CD4-positive, CD25-positive, alpha-beta regulatory T cell (primary cell): ENCODE results near the gene CRELD2. TPM values are rescaled to one million over a fixed set of nuclear protein-coding genes. Genes with fewer than 3 reads are reported as not detected.

Experiments
- ATAC-seq, 2 donors: fragments of 150-1000 bp; cut with Tn5 transposase; one replicate each; pipeline ENCODE4 v1.10.0; 2021; ENCODE audit warnings: low read depth in 2 of 2, moderate number of reproducible peaks in 2 of 2, moderate library complexity in 1 of 2
- DNase-seq, 3 donors: peaks; one replicate each; pipeline versions ENCODE4 v3.0.0 to v3.0.0-alpha.2; 2012 to 2022; ENCODE audit warnings: mixed read lengths in 1 of 3
- H3K27ac ChIP-seq: one replicate; pipeline ENCODE4 v1.7.0; 2013; ENCODE audit warnings: mild to moderate bottlenecking, low read length; ENCODE audit not compliant: insufficient read depth, poor library complexity, severe bottlenecking
- H3K27me3 ChIP-seq: one replicate; pipeline ENCODE4 v1.7.0; 2013; ENCODE audit warnings: low read length; ENCODE audit not compliant: control insufficient read depth, insufficient read depth
- H3K36me3 ChIP-seq: one replicate; pipeline ENCODE4 v1.7.0; 2013; ENCODE audit warnings: mild to moderate bottlenecking, low read length, moderate library complexity; ENCODE audit not compliant: control insufficient read depth, insufficient read depth
- H3K4me1 ChIP-seq: 2 replicates; pipeline ENCODE4 v1.7.0; 2013; ENCODE audit warnings: mild to moderate bottlenecking, low read length; ENCODE audit not compliant: insufficient read depth, control insufficient read depth, poor library complexity, severe bottlenecking
- H3K4me3 ChIP-seq: one replicate; pipeline ENCODE4 v1.7.0; 2013; ENCODE audit warnings: low read depth, mild to moderate bottlenecking, low read length, moderate library complexity
- H3K9me3 ChIP-seq, 2 experiments: 1 replicate in 1 of 2; 2 replicates in 1 of 2; pipeline ENCODE4 v1.7.0; 2013; ENCODE audit warnings: low read length in 2 of 2, mild to moderate bottlenecking in 1 of 2, moderate library complexity in 1 of 2; ENCODE audit not compliant: control insufficient read depth in 2 of 2
- H3K27ac Mint-ChIP-seq, 3 donors: one replicate each; pipeline ENCODE4 v1.8.0; 2020 to 2022; ENCODE audit warnings: mild to moderate bottlenecking in 3 of 3, mixed read lengths in 3 of 3, moderate library complexity in 2 of 3
- H3K27me3 Mint-ChIP-seq: one replicate; pipeline ENCODE4 v1.8.0; 2022; ENCODE audit warnings: mild to moderate bottlenecking, mixed read lengths
- H3K36me3 Mint-ChIP-seq: one replicate; pipeline ENCODE4 v1.8.0; 2020; ENCODE audit warnings: mixed read lengths
- H3K4me1 Mint-ChIP-seq, 4 donors: one replicate each; pipeline ENCODE4 v1.8.0; 2020 to 2022; ENCODE audit warnings: mixed read lengths in 4 of 4, mild to moderate bottlenecking in 1 of 4
- H3K4me3 Mint-ChIP-seq, 4 donors: one replicate each; pipeline ENCODE4 v1.8.0; 2020 to 2022; ENCODE audit warnings: mild to moderate bottlenecking in 4 of 4, mixed read lengths in 4 of 4, moderate library complexity in 3 of 4
- H3K9me3 Mint-ChIP-seq, 7 donors: one replicate each; pipeline ENCODE4 v1.8.0; 2020 to 2022; ENCODE audit warnings: mixed read lengths in 7 of 7, mild to moderate bottlenecking in 3 of 7, moderate library complexity in 2 of 7
- polyA plus RNA-seq, 4 donors: library from polyadenylated mRNA; unstranded; fragments of 300-500 nt; fragmentation: Illumina TruSeq; gene quantifications; one replicate each; pipeline ENCODE4 v1.2.3, GENCODE V29; 2021
- total RNA-seq: library from RNA; stranded (reverse); gene quantifications from one replicate; pipeline ENCODE4 v1.2.3, GENCODE V29; 2022

The CRELD2 gene, protein sequence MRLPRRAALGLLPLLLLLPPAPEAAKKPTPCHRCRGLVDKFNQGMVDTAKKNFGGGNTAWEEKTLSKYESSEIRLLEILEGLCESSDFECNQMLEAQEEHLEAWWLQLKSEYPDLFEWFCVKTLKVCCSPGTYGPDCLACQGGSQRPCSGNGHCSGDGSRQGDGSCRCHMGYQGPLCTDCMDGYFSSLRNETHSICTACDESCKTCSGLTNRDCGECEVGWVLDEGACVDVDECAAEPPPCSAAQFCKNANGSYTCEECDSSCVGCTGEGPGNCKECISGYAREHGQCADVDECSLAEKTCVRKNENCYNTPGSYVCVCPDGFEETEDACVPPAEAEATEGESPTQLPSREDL
- total RNA-seq, result 37.8 TPM
- 10 to 100 TPM; 22.4 to 38.2 (median 31.8) TPM for polyA plus RNA-seq

DNA sequence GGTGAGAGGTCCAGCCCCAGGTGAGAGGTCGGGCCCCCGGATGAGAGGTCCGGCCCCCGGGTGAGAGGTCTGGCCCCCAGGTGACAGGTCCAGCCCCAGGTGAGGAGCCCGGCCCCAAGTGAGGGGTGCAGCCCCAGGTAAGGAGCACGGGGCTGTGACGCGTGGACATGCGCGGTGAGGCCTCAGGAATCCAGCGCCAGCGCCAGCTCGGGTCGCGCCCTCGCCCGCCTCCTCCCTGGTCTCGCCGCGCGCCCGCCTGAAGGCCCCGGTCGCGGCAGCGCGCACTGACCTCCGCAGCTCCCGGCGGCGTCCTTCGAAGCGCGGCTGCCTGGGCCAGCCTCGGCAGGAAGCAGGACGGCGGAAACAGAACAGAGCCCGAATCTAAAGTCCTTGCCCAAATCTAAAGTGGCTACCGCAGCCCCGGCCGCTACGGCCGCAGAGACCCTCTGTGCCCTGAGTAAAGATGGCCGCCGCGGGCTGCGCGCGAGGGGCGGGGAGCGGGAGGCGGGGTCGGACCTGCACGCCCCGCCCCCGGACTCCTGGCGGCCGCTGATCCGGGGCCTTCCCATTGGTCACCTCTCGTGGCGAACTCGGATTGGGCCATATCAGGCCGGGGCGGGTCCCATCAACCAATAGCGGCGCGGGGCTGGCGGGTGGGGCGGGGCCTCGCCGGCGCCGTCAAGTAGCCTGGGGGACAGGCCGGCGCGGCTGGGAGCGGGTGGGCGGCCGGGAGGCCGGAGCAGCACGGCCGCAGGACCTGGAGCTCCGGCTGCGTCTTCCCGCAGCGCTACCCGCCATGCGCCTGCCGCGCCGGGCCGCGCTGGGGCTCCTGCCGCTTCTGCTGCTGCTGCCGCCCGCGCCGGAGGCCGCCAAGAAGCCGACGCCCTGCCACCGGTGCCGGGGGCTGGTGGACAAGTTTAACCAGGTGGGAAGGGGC lies at the start of gene CRELD2, which contains the start of gene ALG12:
Gene CRELD2, plus strand, starts transcription at position 661 of the 937 bp plus-strand sequence. Its CDS starts 136 bp downstream, at position 797.
Gene ALG12, minus strand, starts transcription at position 465 of the 937 bp plus-strand sequence. CDS start 4,673 bp downstream, outside the sequence.
- Mint-ChIP-seq H3K36me3 (no peaks in the 10 kb centered on the region), H3K4me1 (peaks cover 0 to 43% (median 18%) of the 10 kb centered on the region in 4 donors), H3K27me3 (no peaks in the 10 kb centered on the region), H3K27ac (peak within 1 kb of the TSS; percentile 38 to 91 (median 87)), H3K9me3 (no peaks in the 10 kb centered on the region), H3K4me3 (peak within 1 kb of the TSS; percentile 89 to 96 (median 92))
- peaks cover 9% of the 10 kb centered on the region for H3K36me3 ChIP-seq
- DNase-seq (peak; percentile 95 to 96 (median 96)), ATAC-seq (peak; percentile 97 to 98)
- H3K27me3 ChIP-seq, result no peaks in the 10 kb centered on the region
- peak within 1 kb of the TSS; percentile 85 for H3K27ac ChIP-seq
- H3K4me3 ChIP-seq, result peak within 1 kb of the TSS; percentile 64
- peaks cover 27% of the 10 kb centered on the region for H3K4me1 ChIP-seq
- no peaks in the 10 kb centered on the region for H3K9me3 ChIP-seq

DNA sequence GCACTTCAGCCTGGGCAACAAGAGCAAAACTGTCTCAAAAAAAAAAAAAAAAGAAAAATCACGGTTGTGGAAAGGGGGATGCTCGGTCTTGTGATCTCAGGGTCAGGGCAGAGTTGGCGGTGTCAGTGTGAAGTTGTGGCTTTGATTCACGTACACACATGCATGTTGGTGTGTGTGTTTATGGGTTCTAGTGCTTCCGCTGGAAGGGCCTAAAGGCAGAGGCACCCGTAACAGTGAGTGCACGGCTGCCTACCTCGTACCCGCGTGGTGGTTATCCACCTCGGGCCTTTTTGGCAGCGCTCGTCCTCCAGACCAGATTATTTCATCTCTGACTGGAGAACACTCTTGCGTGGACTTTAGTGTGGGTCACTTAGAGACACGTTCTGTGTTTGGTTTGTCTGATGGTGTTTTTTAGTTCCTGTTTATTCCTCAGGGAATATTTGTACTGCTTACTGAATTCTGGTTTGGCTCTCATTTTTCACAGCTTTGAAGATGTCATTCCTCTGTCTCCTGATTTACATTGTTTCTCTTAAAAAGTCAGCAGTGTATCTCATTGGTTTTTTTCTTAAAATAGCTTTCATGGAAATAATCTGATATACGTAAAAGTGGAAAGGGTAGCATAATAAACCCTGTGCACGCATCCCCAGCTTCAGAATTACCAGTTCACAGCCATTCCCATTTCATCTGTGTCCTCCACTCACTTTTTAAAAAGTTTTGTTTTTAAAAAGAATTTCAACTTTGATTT lies 49.2 kb upstream of the CRELD2 start:
- no peak for ATAC-seq
- H3K4me1 ChIP-seq, result peaks cover 27% of the 10 kb centered on the region

DNA sequence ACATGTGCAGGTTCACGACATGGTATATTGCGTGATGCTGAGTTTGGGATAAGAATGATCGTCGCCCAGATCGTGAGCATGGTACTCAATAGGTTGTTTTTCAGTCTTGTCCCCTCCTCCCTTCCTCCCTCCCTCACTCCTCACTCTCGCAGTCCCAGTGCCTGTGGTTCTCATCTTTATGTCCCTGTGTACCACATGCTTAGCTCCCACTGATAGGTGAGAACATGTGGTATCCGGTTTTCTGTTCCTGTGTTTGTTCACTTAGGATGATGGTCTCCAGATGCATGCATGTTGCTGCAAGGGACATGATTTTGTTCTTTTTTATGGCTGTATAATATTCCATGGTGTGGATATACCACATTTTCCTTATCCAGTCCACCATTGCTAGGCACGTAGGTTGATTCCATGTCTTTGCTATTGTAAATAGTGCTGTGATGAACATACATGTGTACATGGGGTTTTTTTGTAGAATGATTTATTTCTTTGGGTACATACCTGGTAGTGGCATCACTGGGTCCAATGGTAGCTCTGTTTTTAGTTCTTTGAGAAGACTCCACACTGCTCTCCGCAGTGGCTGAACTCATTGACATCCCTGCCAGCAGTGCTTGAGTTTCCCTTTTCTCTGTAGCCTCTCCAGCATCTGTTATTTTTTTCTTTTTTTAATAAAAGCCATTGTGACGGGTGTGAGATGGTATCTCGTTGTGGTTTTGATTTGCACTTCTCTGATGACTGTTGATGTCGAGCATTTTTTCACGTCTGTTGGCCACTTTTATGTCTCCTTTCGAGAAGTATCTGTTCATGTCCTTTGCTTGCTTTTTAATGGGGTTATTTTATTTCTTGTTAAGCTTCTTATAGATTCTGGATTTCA lies 48.4 kb upstream of the CRELD2 start:
- H3K36me3 Mint-ChIP-seq, result peaks cover 54% of the 10 kb centered on the region
- peaks cover 11% of the 10 kb centered on the region for H3K27me3 Mint-ChIP-seq
- DNase-seq (peak; percentile 26 to 74 (median 66)), ATAC-seq (peak; percentile 64 to 66)
- H3K27ac ChIP-seq, result peak overlapping the region; percentile 58
- H3K4me1 ChIP-seq, result peaks cover 27% of the 10 kb centered on the region
- peak overlapping the region; percentile 77 to 84 (median 78) for H3K27ac Mint-ChIP-seq
- no peaks in the 10 kb centered on the region for H3K27me3 ChIP-seq
- H3K4me3 Mint-ChIP-seq, result peak overlapping the region; percentile 52 to 85 (median 68)
- H3K36me3 ChIP-seq, result no peaks in the 10 kb centered on the region
- peaks cover 0 to 24% (median 5%) of the 10 kb centered on the region in 7 donors for H3K9me3 Mint-ChIP-seq
- H3K4me3 ChIP-seq, result peak overlapping the region; percentile 55
- peaks cover 42 to 71% (median 58%) of the 10 kb centered on the region in 4 donors for H3K4me1 Mint-ChIP-seq
- peaks cover 12% of the 10 kb centered on the region in 2 experiments for H3K9me3 ChIP-seq

More for the DNA sequence above, 49.2 kb upstream of the CRELD2 start:
- Mint-ChIP-seq H3K27me3 (peaks cover 11% of the 10 kb centered on the region), H3K4me3 (peak overlapping the region in 3 of 4 donors; percentile 56 to 66 (median 57)), H3K4me1 (peaks cover 40 to 68% (median 57%) of the 10 kb centered on the region in 4 donors), H3K27ac (peak overlapping the region; percentile 35 to 71 (median 65)), H3K36me3 (peaks cover 52% of the 10 kb centered on the region), H3K9me3 (peaks cover 0 to 24% (median 5%) of the 10 kb centered on the region in 7 donors)
- no peaks in the 10 kb centered on the region for H3K27me3 ChIP-seq
- H3K27ac ChIP-seq, result no peak overlapping the region
- H3K4me3 ChIP-seq, result no peak overlapping the region
- peaks cover 12% of the 10 kb centered on the region in 2 experiments for H3K9me3 ChIP-seq
- no peak for DNase-seq
- no peaks in the 10 kb centered on the region for H3K36me3 ChIP-seq

DNA sequence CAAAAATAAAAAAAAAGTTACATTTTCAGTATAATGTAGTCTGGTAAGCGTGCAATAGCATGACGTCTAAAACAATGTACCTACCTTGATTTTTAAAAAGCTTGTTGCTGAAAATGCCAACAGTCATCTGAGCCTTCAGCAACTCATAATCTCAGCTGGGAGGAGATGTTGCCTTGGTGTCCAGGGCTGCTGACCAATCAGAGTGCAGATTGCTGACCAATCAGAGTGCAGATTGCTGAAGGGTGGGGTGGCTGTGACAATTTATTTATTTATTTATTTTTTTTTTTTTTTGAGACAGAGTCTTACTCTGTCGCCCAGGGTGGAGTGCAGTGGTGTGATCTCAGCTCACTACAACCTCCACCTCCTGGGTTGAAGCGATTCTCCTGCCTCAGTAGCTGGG lies 47.0 kb upstream of the CRELD2 start:
- H3K9me3 Mint-ChIP-seq, result peaks cover 0 to 14% (median 5%) of the 10 kb centered on the region in 7 donors
- peaks cover 48% of the 10 kb centered on the region for H3K36me3 Mint-ChIP-seq
- H3K4me3 ChIP-seq, result no peak overlapping the region
- peaks cover 41 to 74% (median 55%) of the 10 kb centered on the region in 4 donors for H3K4me1 Mint-ChIP-seq
- H3K27ac ChIP-seq, result no peak overlapping the region
- H3K4me3 Mint-ChIP-seq, result no peak overlapping the region
- ATAC-seq (no peak), DNase-seq (no peak)
- H3K27ac Mint-ChIP-seq, result no peak overlapping the region
- no peaks in the 10 kb centered on the region for H3K36me3 ChIP-seq
- peaks cover 27% of the 10 kb centered on the region for H3K4me1 ChIP-seq
- H3K9me3 ChIP-seq, result peaks cover 1 to 4% of the 10 kb centered on the region in 2 experiments
- H3K27me3 ChIP-seq, result no peaks in the 10 kb centered on the region
- H3K27me3 Mint-ChIP-seq, result peaks cover 11% of the 10 kb centered on the region

DNA sequence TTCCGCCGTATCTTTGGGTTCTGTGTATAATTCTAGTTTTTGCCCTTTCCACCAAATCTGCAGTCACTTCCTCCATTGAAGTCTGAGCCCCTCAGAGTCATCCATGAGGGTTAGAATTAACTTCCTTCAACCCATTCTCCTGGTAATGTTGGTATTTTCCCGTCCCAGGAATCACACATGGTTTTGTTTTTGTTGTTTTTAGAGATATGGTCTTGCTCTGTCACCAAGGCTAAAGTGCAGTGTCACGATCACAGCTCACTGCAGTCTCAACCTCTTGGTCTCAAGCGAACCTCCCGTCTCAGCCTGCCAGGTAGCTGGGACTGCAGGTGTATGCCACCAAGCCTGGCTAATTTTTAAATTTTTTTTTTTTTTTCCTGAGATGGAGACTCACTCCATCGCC lies 46.1 kb upstream of the CRELD2 start:
- Histone ChIP-seq H3K36me3 (no peaks in the 10 kb centered on the region), H3K4me1 (peaks cover 24% of the 10 kb centered on the region), H3K27me3 (no peaks in the 10 kb centered on the region), H3K27ac (no peak overlapping the region), H3K9me3 (peaks cover 0 to 2% of the 10 kb centered on the region in 2 experiments), H3K4me3 (no peak overlapping the region)
- peaks cover 35 to 66% (median 50%) of the 10 kb centered on the region in 4 donors for H3K4me1 Mint-ChIP-seq
- peaks cover 0 to 9% (median 4%) of the 10 kb centered on the region in 7 donors for H3K9me3 Mint-ChIP-seq
- ATAC-seq (no peak), DNase-seq (no peak)
- H3K36me3 Mint-ChIP-seq, result peaks cover 45% of the 10 kb centered on the region
- peak overlapping the region in 1 of 4 donors; percentile 57 for H3K4me3 Mint-ChIP-seq
- H3K27me3 Mint-ChIP-seq, result peaks cover 11% of the 10 kb centered on the region
- peak overlapping the region in 1 of 3 donors; percentile 54 for H3K27ac Mint-ChIP-seq

- Histone ChIP-seq H3K27ac (no peak overlapping the region), H3K4me1 (peaks cover 13% of the 10 kb centered on the region), H3K36me3 (peaks cover 5% of the 10 kb centered on the region), H3K4me3 (no peak overlapping the region), H3K27me3 (no peaks in the 10 kb centered on the region), H3K9me3 (peaks cover 0 to 2% of the 10 kb centered on the region in 2 experiments)
- Mint-ChIP-seq H3K36me3 (peaks cover 46% of the 10 kb centered on the region), H3K4me1 (peaks cover 25 to 60% (median 45%) of the 10 kb centered on the region in 4 donors), H3K4me3 (peak overlapping the region in 1 of 4 donors; percentile 33), H3K27ac (peak overlapping the region in 2 of 3 donors; percentile 10 to 71), H3K9me3 (peaks cover 0 to 7% (median 4%) of the 10 kb centered on the region in 7 donors), H3K27me3 (peaks cover 11% of the 10 kb centered on the region)
- no peak for ATAC-seq
- no peak for DNase-seq
Measured at GRCh38 chr22:49873228-49873940, 45.0 kb upstream of the CRELD2 start.
